Natural killer cell (primary cell): ENCODE data around the gene DAPK1. TPM values are rescaled to one million over a fixed set of nuclear protein-coding genes. Genes with fewer than 3 reads are reported as not detected.
"Not testable (repeated sequence)": the region's sequence is repeated elsewhere in the genome, so short reads cannot be mapped to it uniquely, and the experiment has no call there.

Experiments
- ATAC-seq, 3 donors: fragments of 150-1000 bp in 2 of 3; fragments of 200-7000 bp in 1 of 3; cut with Tn5 transposase; 1 replicate in 1 of 3; 2 replicates in 2 of 3; pipeline ENCODE4 v1.10.0; 2021; ENCODE audit warnings: mild to moderate bottlenecking in 2 of 3, moderate library complexity in 2 of 3
- DNase-seq, 2 donors: peaks; one replicate each; pipeline versions ENCODE4 v3.0.0 to v3.0.0-alpha.2; 2013 to 2021; ENCODE audit warnings: mixed read lengths in 1 of 2
- H3K27ac ChIP-seq: one replicate; pipeline ENCODE4 v1.5.1; 2013; ENCODE audit warnings: mild to moderate bottlenecking, low read length
- H3K27me3 ChIP-seq: one replicate; pipeline ENCODE4 v1.6.1; 2013; ENCODE audit warnings: low read length; ENCODE audit not compliant: control insufficient read depth, insufficient read depth
- H3K36me3 ChIP-seq: one replicate; pipeline ENCODE4 v1.6.1; 2013; ENCODE audit warnings: low read length; ENCODE audit not compliant: control insufficient read depth, insufficient read depth
- H3K4me1 ChIP-seq: one replicate; pipeline ENCODE4 v1.6.1; 2013; ENCODE audit warnings: low read length; ENCODE audit not compliant: control insufficient read depth, insufficient read depth
- H3K4me3 ChIP-seq: one replicate; pipeline ENCODE4 v1.5.1; 2013; ENCODE audit warnings: low read length
- H3K9me3 ChIP-seq: one replicate; pipeline ENCODE4 v1.6.1; 2013; ENCODE audit warnings: low read length; ENCODE audit not compliant: control insufficient read depth, insufficient read depth
- H3K27ac Mint-ChIP-seq, 2 donors: one replicate each; pipeline ENCODE4 v1.8.0; 2022; ENCODE audit warnings: mild to moderate bottlenecking in 2 of 2, mixed read lengths in 2 of 2, moderate library complexity in 1 of 2
- H3K27me3 Mint-ChIP-seq, 2 donors: one replicate each; pipeline ENCODE4 v1.8.0; 2022; ENCODE audit warnings: low read depth in 2 of 2, mixed read lengths in 2 of 2
- H3K36me3 Mint-ChIP-seq: one replicate; pipeline ENCODE4 v1.8.0; 2022; ENCODE audit warnings: mixed read lengths
- H3K4me1 Mint-ChIP-seq, 2 donors: one replicate each; pipeline ENCODE4 v1.8.0; 2022; ENCODE audit warnings: mixed read lengths in 2 of 2
- H3K4me3 Mint-ChIP-seq: one replicate; pipeline ENCODE4 v1.8.0; 2022; ENCODE audit warnings: mild to moderate bottlenecking, moderate library complexity, mixed read lengths
- H3K9me3 Mint-ChIP-seq, 2 donors: one replicate each; pipeline ENCODE4 v1.8.0; 2022; ENCODE audit warnings: mixed read lengths in 2 of 2
- WGBS: methylation state at CpG from one replicate; pipeline ENCODE4 v1.1.7; 2013; ENCODE audit warnings: missing lambda C conversion rate; ENCODE audit not compliant: insufficient coverage; 5-methylcytosine and 5-hydroxymethylcytosine counted together
- intact Hi-C: fragments of 100-400 bp; cut with micrococcal nuclease; formaldehyde crosslinking; loops from one replicate; pipeline ENCODE4 v1.14.2; 2022
- total RNA-seq, 4 donors: library from RNA; stranded (reverse); fragments of 120-200 nt in 1 of 4; gene quantifications; one replicate each; pipeline versions ENCODE4 v1.2.3 to v1.2.4, GENCODE V29; 2013 to 2022
- TF ChIP-seq, protein P1 (sequence below): fragments of 200-600 bp; IDR thresholded peaks from one replicate; pipeline ENCODE4 v1.8.0; 2022; ENCODE audit warnings: antibody characterized with exemption

The DAPK1 gene
- total RNA-seq, 3 donors from 2014 or later (not counting 1 experiment from before 2014, with no cell fraction given), result 12.2 to 26.5 (median 22.7) TPM

- Histone ChIP-seq H3K4me3 (no peak overlapping the region), H3K4me1 (no peaks in the 10 kb centered on the region), H3K27ac (no peak overlapping the region), H3K27me3 (no peaks in the 10 kb centered on the region), H3K36me3 (no peaks in the 10 kb centered on the region), H3K9me3 (peaks cover 4% of the 10 kb centered on the region)
- peaks cover 5 to 57% of the 10 kb centered on the region in 2 donors for H3K27me3 Mint-ChIP-seq
- H3K4me1 Mint-ChIP-seq, result peaks cover 0 to 5% of the 10 kb centered on the region in 2 donors
- intact Hi-C loops, result no loop called here
- peaks cover 4% of the 10 kb centered on the region for H3K36me3 Mint-ChIP-seq
- H3K27ac Mint-ChIP-seq, result no peak overlapping the region
- TF ChIP-seq, protein P1, sequence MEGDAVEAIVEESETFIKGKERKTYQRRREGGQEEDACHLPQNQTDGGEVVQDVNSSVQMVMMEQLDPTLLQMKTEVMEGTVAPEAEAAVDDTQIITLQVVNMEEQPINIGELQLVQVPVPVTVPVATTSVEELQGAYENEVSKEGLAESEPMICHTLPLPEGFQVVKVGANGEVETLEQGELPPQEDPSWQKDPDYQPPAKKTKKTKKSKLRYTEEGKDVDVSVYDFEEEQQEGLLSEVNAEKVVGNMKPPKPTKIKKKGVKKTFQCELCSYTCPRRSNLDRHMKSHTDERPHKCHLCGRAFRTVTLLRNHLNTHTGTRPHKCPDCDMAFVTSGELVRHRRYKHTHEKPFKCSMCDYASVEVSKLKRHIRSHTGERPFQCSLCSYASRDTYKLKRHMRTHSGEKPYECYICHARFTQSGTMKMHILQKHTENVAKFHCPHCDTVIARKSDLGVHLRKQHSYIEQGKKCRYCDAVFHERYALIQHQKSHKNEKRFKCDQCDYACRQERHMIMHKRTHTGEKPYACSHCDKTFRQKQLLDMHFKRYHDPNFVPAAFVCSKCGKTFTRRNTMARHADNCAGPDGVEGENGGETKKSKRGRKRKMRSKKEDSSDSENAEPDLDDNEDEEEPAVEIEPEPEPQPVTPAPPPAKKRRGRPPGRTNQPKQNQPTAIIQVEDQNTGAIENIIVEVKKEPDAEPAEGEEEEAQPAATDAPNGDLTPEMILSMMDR, result no peak
- WGBS, result 95% methylated on average over 2 of the region's 3 CpGs
- no peak for ATAC-seq
- no peak overlapping the region for H3K4me3 Mint-ChIP-seq
- H3K9me3 Mint-ChIP-seq, result peaks cover 0 to 4% of the 10 kb centered on the region in 2 donors
- DNase-seq, result no peak
Observed at GRCh38 chr9:87740209-87740608, 242.5 kb downstream of the DAPK1 start.

GRCh38 chr9:87741326-87741725 is 243.7 kb downstream of the DAPK1 start:
- peaks cover 8 to 51% of the 10 kb centered on the region in 2 donors for H3K27me3 Mint-ChIP-seq
- intact Hi-C loops, result no loop called here
- peaks cover 0 to 5% of the 10 kb centered on the region in 2 donors for H3K4me1 Mint-ChIP-seq
- peaks cover 4% of the 10 kb centered on the region for H3K9me3 ChIP-seq
- H3K4me3 ChIP-seq, result no peak overlapping the region
- WGBS, result 36% methylated on average over 3 of the region's 4 CpGs
- H3K27ac ChIP-seq, result no peak overlapping the region
- H3K4me3 Mint-ChIP-seq, result no peak overlapping the region
- no peak for ATAC-seq
- peaks cover 4% of the 10 kb centered on the region for H3K36me3 Mint-ChIP-seq
- no peaks in the 10 kb centered on the region for H3K4me1 ChIP-seq
- H3K9me3 Mint-ChIP-seq, result peaks cover 0 to 4% of the 10 kb centered on the region in 2 donors
- TF ChIP-seq, protein P1, result no peak
- H3K36me3 ChIP-seq, result no peaks in the 10 kb centered on the region
- no peaks in the 10 kb centered on the region for H3K27me3 ChIP-seq
- no peak overlapping the region for H3K27ac Mint-ChIP-seq
- DNase-seq, result no peak

- Mint-ChIP-seq H3K36me3 (peaks cover 4% of the 10 kb centered on the region), H3K27me3 (peaks cover 12 to 46% of the 10 kb centered on the region in 2 donors), H3K4me3 (no peak overlapping the region), H3K4me1 (peaks cover 0 to 5% of the 10 kb centered on the region in 2 donors), H3K9me3 (peaks cover 0 to 4% of the 10 kb centered on the region in 2 donors), H3K27ac (no peak overlapping the region)
- Histone ChIP-seq H3K36me3 (no peaks in the 10 kb centered on the region), H3K4me3 (no peak overlapping the region), H3K9me3 (peaks cover 4% of the 10 kb centered on the region), H3K27ac (no peak overlapping the region), H3K27me3 (no peaks in the 10 kb centered on the region), H3K4me1 (no peaks in the 10 kb centered on the region)
- TF ChIP-seq, protein P1, result no peak
- WGBS, result 39% methylated on average over 5 of the region's 5 CpGs
- DNase-seq (no peak), ATAC-seq (no peak)
- intact Hi-C loops, result no loop called here
Observed at GRCh38 chr9:87741891-87742290, 244.2 kb downstream of the DAPK1 start.

GRCh38 chr9:87742813-87743428 is 245.3 kb downstream of the DAPK1 start:
- peaks cover 0 to 5% of the 10 kb centered on the region in 2 donors for H3K4me1 Mint-ChIP-seq
- Histone ChIP-seq H3K9me3 (peaks cover 4% of the 10 kb centered on the region), H3K36me3 (no peaks in the 10 kb centered on the region), H3K4me1 (no peaks in the 10 kb centered on the region), H3K27ac (no peak overlapping the region), H3K27me3 (no peaks in the 10 kb centered on the region), H3K4me3 (no peak overlapping the region)
- no peak overlapping the region for H3K4me3 Mint-ChIP-seq
- H3K27me3 Mint-ChIP-seq, result peaks cover 12 to 44% of the 10 kb centered on the region in 2 donors
- intact Hi-C loops, result no loop called here
- TF ChIP-seq, protein P1, result no peak
- 91% methylated on average over 3 of the region's 3 CpGs for WGBS
- H3K36me3 Mint-ChIP-seq, result peaks cover 4% of the 10 kb centered on the region
- DNase-seq (no peak), ATAC-seq (no peak)
- H3K9me3 Mint-ChIP-seq, result peaks cover 0 to 4% of the 10 kb centered on the region in 2 donors
- no peak overlapping the region for H3K27ac Mint-ChIP-seq

GRCh38 chr9:87744247-87744646 is 246.6 kb downstream of the DAPK1 start:
- not testable (repeated sequence) for H3K27ac Mint-ChIP-seq
- 100% methylated on average over 3 of the region's 7 CpGs for WGBS

More at GRCh38 chr9:87744247-87744646, 246.6 kb downstream of the DAPK1 start:
- H3K4me1 Mint-ChIP-seq, H3K27ac ChIP-seq, H3K4me3 Mint-ChIP-seq, H3K36me3 Mint-ChIP-seq, DNase-seq, H3K4me3 ChIP-seq, H3K4me1 ChIP-seq, intact Hi-C loops, H3K9me3 Mint-ChIP-seq, H3K27me3 ChIP-seq, ATAC-seq, H3K36me3 ChIP-seq, H3K9me3 ChIP-seq: not testable (repeated sequence)
- peaks cover 16 to 48% of the 10 kb centered on the region in 2 donors for H3K27me3 Mint-ChIP-seq
